Measurements from ENCODE around the gene FLNB. TPM values are rescaled to one million over a fixed set of nuclear protein-coding genes. Genes with fewer than 3 reads are reported as not detected.

The FLNB gene
- polyA plus RNA-seq, 1 of the 3 experiments (the other 2 are of a cell fraction), result 127 TPM

- H3K4me2 ChIP-seq, result no peak overlapping the region; the same call in 1 of the 2 replicates
- no peaks in the 10 kb centered on the region for H3K9me2 ChIP-seq
- ChIA-PET POLR2A (no interaction called here), CTCF (interaction anchor here (1.0 to 2.0 kb wide), 4 partner anchors 8 to 178 kb away, joined by 3 to 6 read pairs (median 6); no protein-coding TSS in a partner anchor)
- H2AFZ ChIP-seq (ENCODE audit: low read depth), result no peak overlapping the region; the same call in 1 of the 2 replicates
- no peaks in the 10 kb centered on the region for H3K36me3 ChIP-seq (replicated peaks in 1 of 2; ENCODE audit: control insufficient read depth in 1 of 2, insufficient read depth in 2 of 2, low read length in 1 of 2)
- no peak overlapping the region; the same call in 1 of the 2 replicates for H3K9ac ChIP-seq
- no peak for DNase-seq
- no peaks in the 10 kb centered on the region for H4K20me1 ChIP-seq (ENCODE audit: insufficient read depth)
- no peak overlapping the region for H3K27ac ChIP-seq (ENCODE audit: low read depth in 2 of 2, low read length in 1 of 2)
- peaks cover under 1% of the 10 kb centered on the region for H3F3A ChIP-seq (replicated peaks; ENCODE audit: insufficient read depth)
- peaks cover 0 to 9% of the 10 kb centered on the region in 2 experiments; a peak in 2 of 4 replicates for H3K4me1 ChIP-seq (ENCODE audit: control insufficient read depth in 1 of 2, insufficient read depth in 2 of 2, low read depth in 1 of 2, low read length in 1 of 2)
- WGBS (ENCODE audit: low lambda C conversion rate), result 82% methylated on average over 11 of the region's 11 CpGs
- no peak overlapping the region for H3K4me3 ChIP-seq (ENCODE audit: low read depth in 2 of 2, low read length in 1 of 2)
- no peaks in the 10 kb centered on the region for H3K9me3 ChIP-seq
- H3K27me3 ChIP-seq (ENCODE audit: insufficient read depth), result no peaks in the 10 kb centered on the region
- H3K79me2 ChIP-seq (ENCODE audit: insufficient read depth), result no peaks in the 10 kb centered on the region
- TF ChIP-seq GABPA (IDR thresholded peaks at IDR 0.05; ENCODE audit: low read depth) (no peak), TCF12 (IDR thresholded peaks at IDR 0.05) (peak; percentile 12; the same call in 1 of the 2 replicates), REST (IDR thresholded peaks at IDR 0.05; ENCODE audit: low read depth, low read length) (no peak), CTCF (IDR thresholded peaks at IDR 0.05) (no peak), NRF1 (IDR thresholded peaks at IDR 0.05; ENCODE audit: low read depth, low read length) (no peak), USF2 (IDR thresholded peaks at IDR 0.05; ENCODE audit: borderline replicate concordance, low read depth, low read length) (no peak), YY1 (IDR thresholded peaks at IDR 0.05; ENCODE audit: low read depth) (no peak)
Observed at GRCh38 chr3:57999417-58000115, 8.7 kb upstream of the FLNB start.

All from SK-N-SH (cell line).